K562 (cell line): ENCODE data around the gene CBY3. TPM values are rescaled to one million over a fixed set of nuclear protein-coding genes. Genes with fewer than 3 reads are reported as not detected.

ENCODE experiments used
- ELF1 ChIP-seq: fragments of 200-800 bp; sonication (Bioruptor generic); IDR thresholded peaks from 2 replicates; pipeline ENCODE4 v1.6.1; 2016; ENCODE audit warnings: missing genetic modification characterization, missing compliant biosample characterization
- EP400 ChIP-seq: fragments of 450-650 bp; IDR thresholded peaks from 2 replicates; pipeline ENCODE4 v1.6.1; 2017; ENCODE audit warnings: antibody characterized with exemption, mild to moderate bottlenecking, moderate library complexity
- GABPB2 ChIP-seq: fragments of 250-450 bp; sonication (Bioruptor Pico); conservative IDR thresholded peaks from 2 replicates; pipeline ENCODE4 v1.5.1; 2021; ENCODE audit warnings: mild to moderate bottlenecking
- KLF1 ChIP-seq: fragments of 450-650 bp; IDR thresholded peaks from 2 replicates; pipeline ENCODE4 v1.6.1; 2016; ENCODE audit warnings: missing genetic modification characterization, missing compliant biosample characterization
- LEF1 ChIP-seq: fragments of 450-650 bp; IDR thresholded peaks from 2 replicates; pipeline ENCODE4 v1.6.1; 2016; ENCODE audit warnings: mild to moderate bottlenecking
- NBN ChIP-seq: fragments of 450-650 bp; IDR thresholded peaks from 2 replicates; pipeline ENCODE4 v1.6.1; 2016; ENCODE audit warnings: low read depth, mild to moderate bottlenecking
- NR2C2 ChIP-seq, 2 experiments: fragments of 200-800 bp in 1 of 2; sonication (Bioruptor generic) in 1 of 2; sonication (generic) in 1 of 2; formaldehyde crosslinking in 1 of 2; IDR thresholded peaks; 2 replicates each; pipeline versions ENCODE4 v1.6.1 to v1.8.0; 2016 to 2022; ENCODE audit warnings: mild to moderate bottlenecking in 1 of 2, missing compliant biosample characterization in 1 of 2, missing genetic modification characterization in 1 of 2, missing genetic modification reagents in 1 of 2
- PML ChIP-seq: IDR thresholded peaks from 2 replicates; pipeline ENCODE4 v1.6.1; 2012; ENCODE audit warnings: low read length, inconsistent platforms
- POLR2A ChIP-seq: fragments of 450-650 bp; conservative IDR thresholded peaks from 2 replicates; pipeline ENCODE4 v1.6.1; 2016
- POLR2AphosphoS5 ChIP-seq: IDR thresholded peaks from 2 replicates; pipeline ENCODE4 v1.6.1; 2011; ENCODE audit warnings: mild to moderate bottlenecking, low read depth, low read length, moderate library complexity; ENCODE audit not compliant: control insufficient read depth, insufficient read depth
- PRPF4 ChIP-seq: fragments of 200-400 bp; formaldehyde crosslinking; IDR thresholded peaks from one replicate; pipeline ENCODE4 v1.6.1; 2017; ENCODE audit warnings: low read length, low read depth, mild to moderate bottlenecking; ENCODE audit not compliant: insufficient read depth, poor library complexity, severe bottlenecking
- RB1 ChIP-seq: fragments of 450-650 bp; IDR thresholded peaks from 2 replicates; pipeline ENCODE4 v1.6.1; 2017; ENCODE audit warnings: low read depth, mild to moderate bottlenecking
- SAP30 ChIP-seq: fragments of 200-600 bp; sonication (generic); IDR thresholded peaks from 2 replicates; pipeline ENCODE4 v1.6.1; 2012; ENCODE audit warnings: borderline replicate concordance, low read depth, mild to moderate bottlenecking, moderate library complexity, low read length, control low read depth, inconsistent platforms; ENCODE audit not compliant: insufficient read depth, poor library complexity, severe bottlenecking
- TBP ChIP-seq: optimal IDR thresholded peaks from 2 replicates; pipeline ENCODE3; 2011; ENCODE audit warnings: low read depth, low read length, improper control_type of control experiment
- TEAD4 ChIP-seq, 2 experiments: sonication (generic) in 1 of 2; formaldehyde crosslinking in 1 of 2; IDR thresholded peaks; 2 replicates each; pipeline versions ENCODE4 v1.6.1 to v1.8.0; 2012 to 2022; ENCODE audit warnings: borderline replicate concordance in 1 of 2, inconsistent platforms in 1 of 2, low read length in 1 of 2, mild to moderate bottlenecking in 1 of 2, missing genetic modification reagents in 1 of 2
- TFAM ChIP-seq: fragments of 250-450 bp; sonication (Bioruptor Pico); conservative IDR thresholded peaks from 2 replicates; pipeline ENCODE4 v1.5.0; 2021; ENCODE audit warnings: mild to moderate bottlenecking, moderate library complexity
- XRCC4 ChIP-seq: IDR thresholded peaks from one replicate; pipeline ENCODE4 v1.6.1; 2011; ENCODE audit not compliant: insufficient read depth, insufficient read length; ENCODE audit errors: extremely low read depth
- ZBTB1 ChIP-seq: sonication (generic); formaldehyde crosslinking; IDR thresholded peaks from 2 replicates; pipeline ENCODE4 v1.8.1; 2023; ENCODE audit warnings: missing genetic modification reagents, low read depth, mild to moderate bottlenecking, borderline replicate concordance
- ZBTB17 ChIP-seq: fragments of 450-650 bp; formaldehyde crosslinking; IDR thresholded peaks from 2 replicates; pipeline ENCODE4 v1.4.0; 2020; ENCODE audit warnings: mild to moderate bottlenecking
- ZKSCAN3 ChIP-seq: fragments of 250-450 bp; sonication (Bioruptor Pico); IDR thresholded peaks from 2 replicates; pipeline ENCODE4 v1.4.0; 2020
- ZNF395 ChIP-seq: fragments of 200-800 bp; sonication (Bioruptor generic); IDR thresholded peaks from 2 replicates; pipeline ENCODE4 v1.6.1; 2017; ENCODE audit warnings: missing genetic modification characterization, missing compliant biosample characterization
- polyA plus RNA-seq, 8 experiments: library from polyadenylated mRNA; depleted of rRNA in 4 of 8; stranded (reverse) in 5 of 8; unstranded in 3 of 8; fragments of >200 nt; fragmentation: Nextera tagmentation in 2 of 8; fragmentation: Illumina TruSeq in 1 of 8; extraction: Ambion mirVana in 2 of 8; extraction: Trizol in 1 of 8; gene quantifications; 2 replicates each; pipeline versions ENCODE4 v1.2.1 to v1.2.3, GENCODE V29; 2011 to 2014; ENCODE audit warnings: inconsistent platforms in 1 of 8, missing spikeins in 1 of 8
- total RNA-seq, 7 experiments: library from RNA; depleted of rRNA in 6 of 7; stranded (reverse); fragments of >200 nt in 6 of 7; fragmentation: Illumina TruSeq in 2 of 7; extraction: Trizol in 2 of 7; gene quantifications; 2 replicates each; pipeline versions ENCODE4 v1.2.1 to v1.2.3, GENCODE V29; 2011 to 2021; ENCODE audit warnings: low replicate concordance in 1 of 7
- TF ChIP-seq, protein P1 (sequence below): IDR thresholded peaks from 2 replicates; pipeline ENCODE4 v1.6.1; 2014; ENCODE audit warnings: antibody characterized with exemption

Gene CBY3
- total and polyA plus RNA-seq, 9 of the 15 experiments (the other 6 are each of a cell fraction or from before 2014, with no cell fraction given), result not detected

DNA sequence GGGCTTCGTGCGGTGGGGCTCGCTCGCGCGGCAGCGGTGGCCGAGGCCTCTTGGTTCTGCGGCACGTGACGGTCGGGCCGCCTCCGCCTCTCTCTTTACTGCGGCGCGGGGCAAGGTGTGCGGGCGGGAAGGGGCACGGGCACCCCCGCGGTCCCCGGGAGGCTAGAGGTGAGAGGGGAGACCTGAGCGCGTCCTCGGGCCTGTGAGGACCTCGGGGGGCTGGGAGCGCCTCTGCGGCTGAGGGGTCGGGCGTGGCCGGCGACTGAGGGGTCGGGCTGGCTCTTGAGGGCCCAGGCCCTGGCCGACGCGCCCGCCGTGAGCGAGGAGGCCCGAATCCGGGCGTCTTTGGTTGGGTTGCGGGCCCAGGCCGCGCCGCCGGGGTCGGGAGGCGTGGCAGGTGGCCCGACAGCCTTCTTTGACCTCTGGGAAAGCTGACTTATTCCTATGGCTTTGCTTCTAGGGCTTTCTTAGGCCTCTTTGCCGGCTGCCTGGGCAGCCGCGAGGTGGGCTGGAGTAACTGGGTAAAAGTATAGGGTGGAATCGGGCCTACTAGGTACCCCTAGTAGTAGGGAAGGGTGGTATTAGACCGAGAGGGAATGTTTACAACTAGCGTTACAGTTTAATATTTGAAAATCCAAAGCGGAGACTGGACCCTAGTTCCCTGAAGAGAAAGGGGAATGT is 18.2 kb upstream of the CBY3 start, which contains the start of gene CANX (continued):
- TF ChIP-seq TEAD4 (IDR thresholded peaks at IDR 0.05; ENCODE audit: low read length) (no peak), TEAD4 (CRISPR knock-in tag; IDR thresholded peaks at IDR 0.05; ENCODE audit: borderline replicate concordance) (no peak), TFAM (no peak), XRCC4 (no peak), PRPF4 (peak; percentile 92), SAP30 (no peak), ZKSCAN3 (CRISPR knock-in tag) (no peak), GABPB2 (CRISPR knock-in tag) (no peak), NR2C2 (CRISPR knock-in tag; IDR thresholded peaks at IDR 0.05) (peak; percentile 54), NR2C2 (tag; IDR thresholded peaks at IDR 0.05) (peak; percentile 84), RB1 (peak; percentile 47; the same call in 1 of the 2 replicates), PML (peak; percentile 25; the same call in 1 of the 2 replicates), POLR2AphosphoS5 (peak; percentile 80), LEF1 (no peak), EP400 (peak; percentile 91; the same call in 1 of the 2 replicates), ELF1 (peak; percentile 16), ZNF395 (peak; percentile 4; the same call in 1 of the 2 replicates), TBP (peak; percentile 96), ZBTB1 (peak; percentile 86; the same call in 1 of the 2 replicates), ZBTB17 (CRISPR knock-in tag) (peak; percentile 49; the same call in 1 of the 2 replicates), POLR2A (peak; percentile 86), NBN (no peak), KLF1 (tag) (no peak)
- TF ChIP-seq, protein P1, sequence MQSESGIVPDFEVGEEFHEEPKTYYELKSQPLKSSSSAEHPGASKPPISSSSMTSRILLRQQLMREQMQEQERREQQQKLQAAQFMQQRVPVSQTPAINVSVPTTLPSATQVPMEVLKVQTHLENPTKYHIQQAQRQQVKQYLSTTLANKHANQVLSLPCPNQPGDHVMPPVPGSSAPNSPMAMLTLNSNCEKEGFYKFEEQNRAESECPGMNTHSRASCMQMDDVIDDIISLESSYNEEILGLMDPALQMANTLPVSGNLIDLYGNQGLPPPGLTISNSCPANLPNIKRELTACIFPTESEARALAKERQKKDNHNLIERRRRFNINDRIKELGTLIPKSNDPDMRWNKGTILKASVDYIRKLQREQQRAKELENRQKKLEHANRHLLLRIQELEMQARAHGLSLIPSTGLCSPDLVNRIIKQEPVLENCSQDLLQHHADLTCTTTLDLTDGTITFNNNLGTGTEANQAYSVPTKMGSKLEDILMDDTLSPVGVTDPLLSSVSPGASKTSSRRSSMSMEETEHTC, result peak; percentile 85; the same call in 1 of the 2 replicates
